HG03571 (cell line): ENCODE results near the gene C11orf97.

Source experiments
- ATAC-seq: cut with Tn5 transposase; IDR thresholded peaks from one replicate; pipeline ENCODE4 v1.9.1; 2021; ENCODE audit not compliant: unreplicated experiment

Gene C11orf97

DNA sequence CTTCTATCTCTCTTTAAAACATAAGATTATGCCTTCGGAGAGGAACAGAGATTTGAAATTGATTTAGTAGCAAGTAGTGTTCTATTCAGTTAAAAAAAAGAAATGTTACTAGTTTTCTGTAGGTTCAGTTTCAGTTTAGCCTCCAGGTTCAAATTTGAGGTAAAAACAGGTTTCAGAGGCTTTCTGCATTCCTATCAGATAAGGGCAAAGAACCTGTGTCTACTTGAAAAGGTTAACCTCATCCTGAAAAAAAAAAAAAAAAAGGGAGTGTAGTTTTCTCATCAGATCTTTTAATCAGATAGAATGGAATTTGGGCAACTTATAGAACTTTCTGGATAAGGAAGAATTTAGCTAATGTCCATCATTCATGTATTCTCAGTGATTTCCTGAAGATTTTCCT is 12.1 kb downstream of the C11orf97 start:
- ATAC-seq, result no peak

- ATAC-seq, result no peak
These were observed 13.5 kb downstream of the C11orf97 start for GRCh38 chr11:94525546-94526324.

GRCh38 chr11:94526645-94527438 is 14.6 kb downstream of the C11orf97 start:
- ATAC-seq, result no peak

- no peak for ATAC-seq
These were observed 16.3 kb downstream of the C11orf97 start for GRCh38 chr11:94528551-94528950.

DNA sequence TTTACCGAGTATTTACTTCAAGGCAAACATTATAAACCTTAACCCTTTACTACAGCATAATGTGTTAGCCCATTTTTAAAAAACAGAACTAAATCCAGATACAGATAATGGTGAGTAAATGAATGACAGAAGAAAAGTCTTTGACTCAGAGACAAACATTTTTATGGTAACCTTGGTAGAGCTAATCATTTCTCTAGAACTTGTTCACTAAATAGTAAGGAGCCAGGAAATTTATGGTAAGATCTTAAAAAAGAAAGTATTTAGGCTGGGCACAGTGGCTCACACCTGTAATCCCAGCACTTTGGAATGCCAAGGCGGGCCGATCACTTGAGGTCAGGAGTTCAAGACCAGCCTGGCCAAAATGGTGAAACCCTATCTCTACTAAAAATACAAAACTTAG is 19.9 kb downstream of the C11orf97 start:
- no peak for ATAC-seq

DNA sequence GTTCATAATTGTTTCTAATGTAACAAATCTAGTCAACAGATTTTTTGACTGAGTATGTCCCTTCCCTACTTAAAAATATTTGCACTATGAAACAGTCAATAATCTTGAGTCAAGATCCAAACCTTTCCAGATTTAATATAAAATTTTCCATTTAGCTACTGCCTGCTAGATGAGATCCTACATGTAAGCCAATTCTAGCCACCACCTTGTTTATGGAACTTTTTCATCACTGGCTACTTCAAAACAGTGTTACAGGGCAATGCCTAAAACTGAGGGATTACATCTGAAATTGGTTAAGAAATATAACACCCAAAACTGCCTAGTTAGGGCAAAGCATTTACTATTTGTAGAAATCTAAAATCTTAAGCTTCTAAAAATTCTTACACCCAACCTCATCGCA is 20.9 kb downstream of the C11orf97 start:
- ATAC-seq, result no peak

DNA sequence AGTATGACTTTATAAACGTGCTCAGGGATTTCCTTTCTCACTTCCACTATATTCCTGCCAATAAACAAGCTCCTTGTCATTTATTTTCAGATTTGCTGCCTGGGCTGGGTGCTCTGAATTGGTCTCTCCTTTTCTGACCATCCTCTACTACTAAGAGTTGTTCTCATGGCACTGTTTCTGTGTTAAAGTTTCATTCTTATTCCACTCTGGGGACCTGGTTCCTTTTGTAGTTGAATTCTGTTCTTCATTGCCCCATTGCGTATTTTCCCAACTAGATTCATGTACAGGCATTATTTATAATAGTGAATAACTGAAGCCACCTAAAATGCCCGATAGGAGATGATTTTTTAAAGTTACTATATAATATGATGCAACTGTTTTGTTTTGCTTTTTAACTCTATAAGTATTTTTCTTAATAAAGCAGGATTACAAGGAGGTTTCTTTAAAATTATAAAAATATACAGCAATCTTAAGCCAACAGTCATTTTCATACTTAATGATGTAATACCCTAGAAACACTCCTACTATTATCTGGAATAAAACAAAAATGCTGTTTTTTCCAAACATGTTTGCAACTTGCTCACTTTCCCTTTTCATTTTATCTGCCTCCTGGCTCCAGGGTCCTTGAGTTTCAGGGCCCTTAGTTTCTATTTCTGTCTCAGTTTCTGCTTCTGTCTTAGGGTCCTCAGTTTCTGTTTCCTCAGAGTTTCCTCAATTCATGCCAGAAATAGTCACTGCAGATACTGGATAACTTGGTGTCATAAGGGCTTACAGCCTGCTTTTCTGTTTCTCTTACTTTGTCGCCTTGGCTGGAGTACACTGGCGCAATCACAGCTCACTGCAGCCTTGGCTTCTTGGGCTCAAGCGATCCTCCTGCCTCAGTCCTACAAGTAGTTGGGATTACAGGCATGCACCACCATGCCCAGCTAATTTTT is 21.7 kb downstream of the C11orf97 start:
- ATAC-seq, result no peak

GRCh38 chr11:94536386-94536785 is 24.1 kb downstream of the C11orf97 start:
- ATAC-seq, result no peak

DNA sequence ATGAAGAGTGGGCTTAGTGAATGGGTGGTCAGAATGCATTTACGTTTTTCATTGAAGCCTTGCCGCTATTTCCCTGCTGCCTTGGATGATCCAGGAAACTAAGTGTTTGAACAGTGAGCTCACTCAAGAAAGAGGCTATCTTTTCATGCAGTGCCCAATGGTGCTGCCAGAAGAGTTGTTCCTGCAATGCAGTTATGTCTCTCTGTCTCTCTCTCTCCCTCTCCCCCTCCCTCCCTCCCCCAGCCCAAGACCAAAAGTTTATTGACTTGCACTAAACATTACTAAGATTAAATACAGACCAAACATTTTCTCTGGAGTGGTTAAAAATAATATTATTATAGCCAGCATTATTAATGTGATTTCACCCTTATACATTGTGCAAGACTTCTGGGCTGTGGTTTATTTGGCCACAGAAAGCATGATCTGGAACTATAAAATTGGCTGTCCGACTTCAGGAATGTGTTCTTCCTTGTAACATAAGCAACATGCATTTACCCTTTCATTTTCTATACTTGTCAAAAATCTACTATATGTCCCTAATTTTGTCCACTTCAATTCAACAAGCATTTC is 24.9 kb downstream of the C11orf97 start:
- ATAC-seq, result no peak

GRCh38 chr11:94539420-94539819 is 27.2 kb downstream of the C11orf97 start:
- ATAC-seq, result no peak

GRCh38 chr11:94543695-94544645 is 31.7 kb downstream of the C11orf97 start, which contains the start of gene FUT4:
Gene FUT4, plus strand, starts transcription at chr11:94543921. Its CDS starts 213 bp downstream, at chr11:94544134.
- peak; percentile 77 for ATAC-seq

DNA sequence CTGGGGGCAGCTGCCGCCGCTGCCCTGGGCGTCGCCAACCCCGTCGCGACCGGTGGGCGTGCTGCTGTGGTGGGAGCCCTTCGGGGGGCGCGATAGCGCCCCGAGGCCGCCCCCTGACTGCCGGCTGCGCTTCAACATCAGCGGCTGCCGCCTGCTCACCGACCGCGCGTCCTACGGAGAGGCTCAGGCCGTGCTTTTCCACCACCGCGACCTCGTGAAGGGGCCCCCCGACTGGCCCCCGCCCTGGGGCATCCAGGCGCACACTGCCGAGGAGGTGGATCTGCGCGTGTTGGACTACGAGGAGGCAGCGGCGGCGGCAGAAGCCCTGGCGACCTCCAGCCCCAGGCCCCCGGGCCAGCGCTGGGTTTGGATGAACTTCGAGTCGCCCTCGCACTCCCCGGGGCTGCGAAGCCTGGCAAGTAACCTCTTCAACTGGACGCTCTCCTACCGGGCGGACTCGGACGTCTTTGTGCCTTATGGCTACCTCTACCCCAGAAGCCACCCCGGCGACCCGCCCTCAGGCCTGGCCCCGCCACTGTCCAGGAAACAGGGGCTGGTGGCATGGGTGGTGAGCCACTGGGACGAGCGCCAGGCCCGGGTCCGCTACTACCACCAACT is 32.5 kb downstream of the C11orf97 start:
- ATAC-seq, result peak; percentile 2

GRCh38 chr11:94545264-94546161 is 33.3 kb downstream of the C11orf97 start:
- no peak for ATAC-seq

DNA sequence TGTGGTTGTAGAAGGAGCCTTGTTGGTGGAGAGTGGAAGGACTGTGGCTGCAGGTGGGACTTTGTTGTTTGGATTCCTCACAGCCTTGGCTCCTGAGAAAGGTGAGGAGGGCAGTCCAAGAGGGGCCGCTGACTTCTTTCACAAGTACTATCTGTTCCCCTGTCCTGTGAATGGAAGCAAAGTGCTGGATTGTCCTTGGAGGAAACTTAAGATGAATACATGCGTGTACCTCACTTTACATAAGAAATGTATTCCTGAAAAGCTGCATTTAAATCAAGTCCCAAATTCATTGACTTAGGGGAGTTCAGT is 33.9 kb downstream of the C11orf97 start:
- ATAC-seq, result no peak

GRCh38 chr11:94546886-94547285 is 34.6 kb downstream of the C11orf97 start:
- no peak for ATAC-seq

GRCh38 chr11:94549146-94549545 is 36.9 kb downstream of the C11orf97 start:
- ATAC-seq, result no peak

DNA sequence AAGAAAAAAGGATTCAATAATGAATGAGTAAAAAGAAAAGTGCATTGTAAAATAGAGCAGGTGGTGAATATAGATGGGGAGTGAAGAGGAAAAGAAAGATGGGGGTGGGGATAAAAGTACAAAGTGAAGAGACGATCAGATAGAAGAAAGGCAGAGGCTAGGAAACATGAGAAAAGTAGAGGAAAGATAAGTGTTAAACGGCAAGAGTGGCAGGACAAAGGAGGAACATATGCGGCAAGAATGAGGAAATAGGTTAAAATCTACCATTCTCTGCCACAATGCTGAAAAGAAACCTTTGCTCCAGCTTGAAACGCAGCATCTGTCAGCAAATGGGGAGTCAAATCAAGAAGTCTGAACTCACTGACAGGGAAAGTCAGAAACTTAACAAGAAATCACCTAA is 38.3 kb downstream of the C11orf97 start:
- ATAC-seq, result no peak

GRCh38 chr11:94553938-94554337 is 41.7 kb downstream of the C11orf97 start:
- ATAC-seq, result no peak
